MM.1S (cell line): Measurements from ENCODE around the gene RUNX2.

Experiments
- CTCF ChIP-seq: fragments of 300-600 bp; sonication (generic); IDR thresholded peaks from 2 replicates; pipeline ENCODE4 v1.5.1; 2016; ENCODE audit warnings: antibody characterized with exemption, low read length, mixed read lengths
- EZH2 ChIP-seq: fragments of 300-600 bp; sonication (generic); optimal IDR thresholded peaks from 2 replicates; pipeline ENCODE3; 2017; ENCODE audit warnings: low read depth, mild to moderate bottlenecking, antibody characterized with exemption, low read length, mixed read lengths

- TF ChIP-seq CTCF: no peak
- TF ChIP-seq EZH2: no peak
Measured at GRCh38 chr6:45552536-45552935, 224.4 kb downstream of the RUNX2 start.
